KMS-11 (cell line): ENCODE results near the gene ABLIM1.

ENCODE experiments used
- H2AFZ ChIP-seq: fragments of 200-600 bp; sonication (generic); 2 replicates; pipeline ENCODE4 v1.6.1; 2016; ENCODE audit warnings: antibody characterized with exemption, mixed run types, low read depth
- H3K27ac ChIP-seq: fragments of 200-600 bp; sonication (generic); 2 replicates; pipeline ENCODE4 v1.6.1; 2016; ENCODE audit warnings: mild to moderate bottlenecking, mixed run types
- H3K27me3 ChIP-seq: fragments of 200-600 bp; sonication (generic); 2 replicates; pipeline ENCODE4 v1.6.1; 2017; ENCODE audit warnings: mild to moderate bottlenecking, low read depth, mixed run types, moderate library complexity; ENCODE audit not compliant: insufficient read depth
- H3K36me3 ChIP-seq: fragments of 200-600 bp; sonication (generic); 2 replicates; pipeline ENCODE4 v1.6.1; 2017; ENCODE audit warnings: mild to moderate bottlenecking, mixed run types; ENCODE audit not compliant: insufficient read depth
- H3K4me1 ChIP-seq: fragments of 200-600 bp; sonication (generic); 2 replicates; pipeline ENCODE4 v1.6.1; 2016; ENCODE audit warnings: mild to moderate bottlenecking, low read depth, mixed run types; ENCODE audit not compliant: poor library complexity, severe bottlenecking
- H3K4me2 ChIP-seq: fragments of 200-600 bp; sonication (generic); 2 replicates; pipeline ENCODE4 v1.7.0; 2016; ENCODE audit warnings: mild to moderate bottlenecking, mixed run types
- H3K4me3 ChIP-seq: fragments of 200-600 bp; sonication (generic); IDR thresholded peaks from 2 replicates; pipeline ENCODE4 v1.6.1; 2017; ENCODE audit warnings: low read depth, low read length, mixed read lengths; ENCODE audit not compliant: insufficient read depth
- H3K79me2 ChIP-seq: fragments of 200-600 bp; sonication (generic); 2 replicates; pipeline ENCODE4 v1.6.1; 2016; ENCODE audit warnings: low read depth, mixed run types; ENCODE audit not compliant: insufficient read depth
- H3K9ac ChIP-seq: fragments of 200-600 bp; sonication (generic); 2 replicates; pipeline ENCODE4 v1.6.1; 2016; ENCODE audit warnings: mild to moderate bottlenecking, mixed run types
- H4K20me1 ChIP-seq: fragments of 200-600 bp; sonication (generic); 2 replicates; pipeline ENCODE4 v1.6.1; 2016; ENCODE audit warnings: mild to moderate bottlenecking, mixed run types; ENCODE audit not compliant: insufficient read depth
- TF ChIP-seq, protein P1 (sequence below): fragments of 200-600 bp; sonication (generic); conservative IDR thresholded peaks from 2 replicates; pipeline ENCODE4 v1.6.1; 2017; ENCODE audit warnings: low read depth, mild to moderate bottlenecking, antibody characterized with exemption, low read length, moderate library complexity, mixed read lengths

ABLIM1 gene

DNA sequence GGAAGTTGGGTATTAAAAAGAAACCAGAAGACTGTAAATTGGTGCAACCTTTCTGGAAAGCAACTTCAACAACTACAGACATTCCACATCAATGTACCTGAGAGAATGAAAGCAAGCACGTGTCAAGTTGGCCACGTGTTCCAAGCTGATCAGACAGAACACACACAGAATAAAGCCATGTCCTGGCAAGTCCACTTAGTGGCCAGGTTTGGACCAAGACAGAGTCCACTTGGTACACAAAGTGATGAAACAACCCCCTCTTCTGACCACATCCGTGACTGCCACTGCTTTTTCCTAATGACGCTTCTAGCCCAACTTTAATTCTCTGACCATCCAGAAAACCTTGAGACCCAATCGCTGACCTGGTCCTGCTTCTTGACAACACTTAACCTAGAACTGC lies 109.4 kb downstream of the ABLIM1 start:
- peaks cover 12% of the 10 kb centered on the region for H3K4me1 ChIP-seq
- TF ChIP-seq, protein P1, sequence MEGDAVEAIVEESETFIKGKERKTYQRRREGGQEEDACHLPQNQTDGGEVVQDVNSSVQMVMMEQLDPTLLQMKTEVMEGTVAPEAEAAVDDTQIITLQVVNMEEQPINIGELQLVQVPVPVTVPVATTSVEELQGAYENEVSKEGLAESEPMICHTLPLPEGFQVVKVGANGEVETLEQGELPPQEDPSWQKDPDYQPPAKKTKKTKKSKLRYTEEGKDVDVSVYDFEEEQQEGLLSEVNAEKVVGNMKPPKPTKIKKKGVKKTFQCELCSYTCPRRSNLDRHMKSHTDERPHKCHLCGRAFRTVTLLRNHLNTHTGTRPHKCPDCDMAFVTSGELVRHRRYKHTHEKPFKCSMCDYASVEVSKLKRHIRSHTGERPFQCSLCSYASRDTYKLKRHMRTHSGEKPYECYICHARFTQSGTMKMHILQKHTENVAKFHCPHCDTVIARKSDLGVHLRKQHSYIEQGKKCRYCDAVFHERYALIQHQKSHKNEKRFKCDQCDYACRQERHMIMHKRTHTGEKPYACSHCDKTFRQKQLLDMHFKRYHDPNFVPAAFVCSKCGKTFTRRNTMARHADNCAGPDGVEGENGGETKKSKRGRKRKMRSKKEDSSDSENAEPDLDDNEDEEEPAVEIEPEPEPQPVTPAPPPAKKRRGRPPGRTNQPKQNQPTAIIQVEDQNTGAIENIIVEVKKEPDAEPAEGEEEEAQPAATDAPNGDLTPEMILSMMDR: peak; percentile 31
- H2AFZ ChIP-seq: no peak overlapping the region
- no peaks in the 10 kb centered on the region for H4K20me1 ChIP-seq
- no peak overlapping the region for H3K9ac ChIP-seq
- H3K27me3 ChIP-seq: no peaks in the 10 kb centered on the region
- H3K4me2 ChIP-seq: no peak overlapping the region
- H3K27ac ChIP-seq: no peak overlapping the region
- no peaks in the 10 kb centered on the region for H3K36me3 ChIP-seq
- H3K79me2 ChIP-seq: no peaks in the 10 kb centered on the region
- H3K4me3 ChIP-seq: no peak overlapping the region

DNA sequence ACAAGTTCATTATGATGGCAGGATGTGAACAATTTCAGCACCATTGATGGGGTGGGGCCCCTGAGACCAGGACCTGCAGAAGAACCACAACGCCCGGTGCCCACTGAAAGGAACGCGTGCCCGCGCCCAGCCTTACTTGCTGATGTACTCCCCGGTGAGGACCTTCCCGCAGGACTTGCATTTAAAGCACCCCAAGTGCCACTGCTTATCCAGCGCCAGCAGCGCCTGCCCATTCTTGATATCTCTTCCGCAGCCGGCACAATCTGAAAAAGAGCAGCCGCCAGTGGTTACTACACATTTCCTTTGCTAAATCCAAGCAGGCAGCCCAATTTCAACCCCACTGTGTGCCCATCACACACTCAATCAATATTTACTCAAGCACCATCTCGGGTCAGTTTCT lies 110.6 kb downstream of the ABLIM1 start:
- H3K4me3 ChIP-seq: no peak overlapping the region
- no peak overlapping the region for H3K4me2 ChIP-seq
- H3K27ac ChIP-seq: no peak overlapping the region
- H3K27me3 ChIP-seq: no peaks in the 10 kb centered on the region
- H3K4me1 ChIP-seq: peaks cover 14% of the 10 kb centered on the region
- H3K36me3 ChIP-seq: no peaks in the 10 kb centered on the region
- TF ChIP-seq, protein P1: no peak
- H3K79me2 ChIP-seq: no peaks in the 10 kb centered on the region
- no peak overlapping the region for H2AFZ ChIP-seq
- H3K9ac ChIP-seq: no peak overlapping the region
- H4K20me1 ChIP-seq: no peaks in the 10 kb centered on the region

DNA sequence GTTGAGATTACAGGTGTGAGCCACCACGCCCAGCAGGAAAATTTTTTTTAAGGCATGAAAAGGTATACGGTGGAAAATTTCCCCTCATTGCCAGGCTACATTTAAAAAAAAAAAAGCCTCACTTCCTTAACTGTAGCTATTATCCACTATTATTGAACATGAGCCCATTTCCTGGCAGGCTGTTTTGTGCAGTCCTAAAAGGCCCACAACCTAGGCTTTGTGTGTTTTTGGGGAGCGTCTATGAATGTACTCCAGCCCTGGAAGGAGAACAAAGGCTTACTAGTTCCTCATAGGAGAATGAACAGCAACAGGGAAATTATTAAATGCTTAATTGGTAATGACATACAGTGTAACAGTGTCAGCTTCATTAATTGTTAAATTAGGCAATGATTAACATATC lies 111.0 kb downstream of the ABLIM1 start:
- H3K27me3 ChIP-seq: no peaks in the 10 kb centered on the region
- TF ChIP-seq, protein P1: no peak
- H3K4me3 ChIP-seq: no peak overlapping the region
- no peak overlapping the region for H3K4me2 ChIP-seq
- no peaks in the 10 kb centered on the region for H3K36me3 ChIP-seq
- no peaks in the 10 kb centered on the region for H3K79me2 ChIP-seq
- peaks cover 14% of the 10 kb centered on the region for H3K4me1 ChIP-seq
- no peak overlapping the region for H3K27ac ChIP-seq
- no peak overlapping the region for H3K9ac ChIP-seq
- no peak overlapping the region for H2AFZ ChIP-seq
- no peaks in the 10 kb centered on the region for H4K20me1 ChIP-seq

DNA sequence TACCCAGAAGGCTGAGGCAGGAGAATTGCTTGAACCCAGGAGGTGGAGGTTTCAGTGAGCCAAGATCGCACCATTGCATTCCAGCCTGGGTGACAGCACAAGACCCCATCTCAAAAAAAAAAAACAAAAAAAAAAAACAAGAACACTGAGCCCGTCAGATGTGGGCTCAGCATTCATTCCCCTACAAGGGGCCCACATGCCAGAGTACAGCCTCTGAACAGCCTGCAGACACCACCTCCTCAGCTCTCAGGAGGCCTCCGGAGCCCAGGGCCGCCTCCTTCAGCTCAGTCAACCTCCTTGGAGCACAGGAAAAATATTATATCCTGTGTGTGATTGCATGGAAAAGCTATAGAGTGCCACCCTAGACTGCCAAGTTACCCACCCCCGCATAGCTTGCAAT lies 112.3 kb downstream of the ABLIM1 start:
- TF ChIP-seq, protein P1: no peak
- H4K20me1 ChIP-seq: no peaks in the 10 kb centered on the region
- H3K4me2 ChIP-seq: no peak overlapping the region
- H3K36me3 ChIP-seq: no peaks in the 10 kb centered on the region
- no peak overlapping the region for H3K27ac ChIP-seq
- no peak overlapping the region for H3K4me3 ChIP-seq
- peaks cover 22% of the 10 kb centered on the region for H3K4me1 ChIP-seq
- H3K27me3 ChIP-seq: no peaks in the 10 kb centered on the region
- no peak overlapping the region for H3K9ac ChIP-seq
- no peaks in the 10 kb centered on the region for H3K79me2 ChIP-seq
- H2AFZ ChIP-seq: no peak overlapping the region
